ENCODE measurements around the gene OR51G2.

Gene OR51G2

DNA sequence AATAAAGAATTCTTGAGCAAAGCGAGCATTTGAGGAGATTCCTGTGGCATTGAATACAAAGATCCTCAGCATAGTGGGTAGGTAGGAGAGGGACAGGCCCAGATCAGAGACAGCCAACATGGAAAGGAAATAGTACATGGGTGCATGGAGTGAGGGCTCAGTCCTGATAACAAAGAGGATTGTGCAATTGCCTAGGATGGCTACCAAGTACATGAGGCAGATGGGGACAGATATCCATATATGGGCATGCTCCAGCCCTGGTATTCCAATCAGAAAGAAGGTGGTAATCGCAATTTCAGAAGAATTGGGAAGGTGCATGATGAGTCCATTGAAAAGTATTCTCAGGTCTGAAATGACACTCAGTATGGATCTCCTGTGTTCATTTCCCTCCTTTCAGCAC is 28.9 kb downstream of the OR51G2 start:
- TF ChIP-seq GATA1 (IDR thresholded peaks at IDR 0.05; ENCODE audit: low read depth, low read length), result no peak
- no peak for TF ChIP-seq POLR2A (IDR thresholded peaks at IDR 0.05; ENCODE audit: low read length)
- DNase-seq, result no peak

DNA sequence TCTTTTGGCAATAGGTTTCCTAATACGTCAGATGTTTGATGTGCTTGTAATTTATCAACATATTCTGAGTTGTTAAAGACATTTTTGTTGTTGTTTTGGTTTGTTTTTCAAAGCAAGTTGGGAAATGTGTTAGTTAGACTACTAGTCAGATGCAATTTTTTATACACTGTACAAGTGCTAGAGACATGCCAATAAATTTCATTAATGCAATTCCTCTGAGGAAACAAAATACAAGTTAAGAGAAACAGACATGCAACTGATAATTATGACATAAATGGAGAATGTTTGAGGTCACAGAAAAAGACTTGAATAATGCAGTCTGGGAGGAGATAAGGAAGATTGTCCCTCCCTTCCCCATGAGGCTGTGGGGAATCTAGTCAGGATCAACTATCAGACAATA is 31.6 kb downstream of the OR51G2 start:
- no peak for DNase-seq
- TF ChIP-seq GATA1 (IDR thresholded peaks at IDR 0.05; ENCODE audit: low read depth, low read length) (no peak), POLR2A (IDR thresholded peaks at IDR 0.05; ENCODE audit: low read length) (no peak)

DNA sequence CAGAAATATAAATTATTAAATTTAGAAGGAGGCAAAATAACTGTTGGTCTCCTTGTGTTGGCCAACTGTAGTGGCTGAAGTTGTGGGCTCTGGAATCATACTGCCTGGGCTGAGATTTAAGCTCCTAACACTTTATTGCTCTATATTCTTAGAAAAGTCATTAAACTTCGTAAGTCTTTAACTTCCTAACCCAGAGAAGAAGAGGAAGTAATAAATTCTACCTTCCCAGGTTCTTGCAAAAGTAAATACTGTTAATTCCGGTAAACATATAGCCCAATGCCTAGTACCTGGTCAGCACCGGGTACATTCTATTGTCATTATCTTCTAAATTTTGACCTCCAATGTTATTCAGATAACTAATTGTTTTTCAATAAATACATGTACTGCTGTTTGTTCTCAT is 33.0 kb downstream of the OR51G2 start:
- TF ChIP-seq GATA1 (IDR thresholded peaks at IDR 0.05; ENCODE audit: low read depth, low read length) (no peak), POLR2A (IDR thresholded peaks at IDR 0.05; ENCODE audit: low read length) (no peak)
- no peak for DNase-seq

DNA sequence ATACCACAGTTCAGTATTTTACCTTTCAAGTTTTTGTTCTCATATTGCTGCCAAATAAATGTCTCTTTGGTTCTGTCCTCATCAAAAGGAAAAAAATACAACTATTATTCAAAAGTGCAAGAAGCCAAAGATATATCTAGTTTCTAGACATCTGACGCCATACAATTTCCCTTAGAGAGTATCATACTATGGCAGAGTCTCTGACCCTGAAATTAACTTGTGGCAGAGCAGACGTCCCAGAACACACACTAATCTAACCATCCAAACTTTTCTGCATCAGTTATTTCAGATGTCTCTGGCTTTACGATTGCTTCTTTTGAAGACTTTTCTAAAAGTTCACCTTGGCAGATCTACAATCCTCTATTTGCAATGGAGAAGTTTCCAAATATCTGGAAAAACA is 34.8 kb downstream of the OR51G2 start:
- TF ChIP-seq GATA1 (IDR thresholded peaks at IDR 0.05; ENCODE audit: low read depth, low read length), result no peak
- DNase-seq, result no peak

- DNase-seq, result no peak
- no peak for TF ChIP-seq POLR2A (IDR thresholded peaks at IDR 0.05; ENCODE audit: low read length)
- TF ChIP-seq GATA1 (IDR thresholded peaks at IDR 0.05; ENCODE audit: low read depth, low read length), result no peak
These were observed 36.6 kb downstream of the OR51G2 start for GRCh38 chr11:4882543-4882942.

DNA sequence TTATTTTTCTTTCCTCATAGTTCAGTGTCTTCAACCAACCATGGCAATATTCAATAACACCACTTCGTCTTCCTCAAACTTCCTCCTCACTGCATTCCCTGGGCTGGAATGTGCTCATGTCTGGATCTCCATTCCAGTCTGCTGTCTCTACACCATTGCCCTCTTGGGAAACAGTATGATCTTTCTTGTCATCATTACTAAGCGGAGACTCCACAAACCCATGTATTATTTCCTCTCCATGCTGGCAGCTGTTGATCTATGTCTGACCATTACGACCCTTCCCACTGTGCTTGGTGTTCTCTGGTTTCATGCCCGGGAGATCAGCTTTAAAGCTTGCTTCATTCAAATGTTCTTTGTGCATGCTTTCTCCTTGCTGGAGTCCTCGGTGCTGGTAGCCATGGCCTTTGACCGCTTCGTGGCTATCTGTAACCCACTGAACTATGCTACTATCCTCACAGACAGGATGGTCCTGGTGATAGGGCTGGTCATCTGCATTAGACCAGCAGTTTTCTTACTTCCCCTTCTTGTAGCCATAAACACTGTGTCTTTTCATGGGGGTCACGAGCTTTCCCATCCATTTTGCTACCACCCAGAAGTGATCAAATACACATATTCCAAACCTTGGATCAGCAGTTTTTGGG is 37.2 kb downstream of the OR51G2 start, which contains the start of gene OR51T1:
TSS of gene OR51T1 (plus strand) at position 41 of the 641 bp plus-strand sequence. CDS start at position 41, 0 bp downstream.
- DNase-seq, result no peak
- no peak for TF ChIP-seq GATA1 (IDR thresholded peaks at IDR 0.05; ENCODE audit: low read depth, low read length)
- TF ChIP-seq POLR2A (IDR thresholded peaks at IDR 0.05; ENCODE audit: low read length), result no peak

DNA sequence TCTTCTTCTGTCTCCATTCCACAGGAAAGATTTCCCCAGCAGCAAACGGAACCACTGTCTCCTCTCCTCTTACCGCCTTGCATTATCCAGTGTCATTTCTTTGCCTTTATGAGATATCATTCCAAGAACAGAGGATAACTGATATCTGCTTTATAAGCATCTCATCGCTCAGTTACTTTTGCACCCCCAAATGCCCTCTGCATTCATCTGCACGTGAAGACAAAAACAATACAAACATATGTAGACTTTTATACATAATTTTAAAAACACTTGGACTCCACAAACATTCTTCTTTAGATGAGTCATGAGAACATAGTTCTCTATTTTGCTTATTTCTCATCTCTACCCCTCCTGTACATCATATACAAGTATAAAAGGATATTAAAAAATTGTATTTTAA is 38.0 kb downstream of the OR51G2 start:
- TF ChIP-seq POLR2A (IDR thresholded peaks at IDR 0.05; ENCODE audit: low read length) (no peak), GATA1 (IDR thresholded peaks at IDR 0.05; ENCODE audit: low read depth, low read length) (no peak)
- DNase-seq, result no peak

- TF ChIP-seq GATA1 (IDR thresholded peaks at IDR 0.05; ENCODE audit: low read depth, low read length), result no peak
- no peak for TF ChIP-seq POLR2A (IDR thresholded peaks at IDR 0.05; ENCODE audit: low read length)
These were observed 53.3 kb downstream of the OR51G2 start for GRCh38 chr11:4865855-4866254.

GRCh38 chr11:4863876-4864275 is 55.3 kb downstream of the OR51G2 start:
- no peak for DNase-seq
- no peak for TF ChIP-seq POLR2A (IDR thresholded peaks at IDR 0.05; ENCODE audit: low read length)
- TF ChIP-seq GATA1 (IDR thresholded peaks at IDR 0.05; ENCODE audit: low read depth, low read length), result no peak

More at GRCh38 chr11:4865855-4866254, 53.3 kb downstream of the OR51G2 start:
- DNase-seq, result no peak

All from erythroblast (primary cell).